ENCODE data around the gene CAPZB. TPM values are rescaled to one million over a fixed set of nuclear protein-coding genes. Genes with fewer than 3 reads are reported as not detected.

CAPZB gene
- total RNA-seq, 4 donors from 2014 or later = 127 to 404 (median 136) TPM

GRCh38 chr1:19447550-19447949 lies 37.8 kb downstream of the CAPZB start:
- Histone ChIP-seq H3K36me3 (no peaks in the 10 kb centered on the region), H3K4me3 (no peak overlapping the region), H3K4me1 (peaks cover 52 to 96% (median 68%) of the 10 kb centered on the region in 4 donors), H3K9me3 (no peaks in the 10 kb centered on the region), H3K27ac (peak overlapping the region; percentile 78 to 84 (median 82)), H3K27me3 (no peaks in the 10 kb centered on the region)
- in situ Hi-C loops (cut with MboI; ENCODE audit: low pct_ligation_motif_present in 1 of 4, low pct_unique_long_range_greater_than_20kb in 1 of 4, low sequenced_read_pairs in 3 of 4) = no loop called here
- TF ChIP-seq POLR2AphosphoS5 (IDR thresholded peaks at IDR 0.05) (no peak), POLR2A (IDR thresholded peaks at IDR 0.05) (no peak), EP300 (IDR thresholded peaks at IDR 0.05; ENCODE audit: low read depth) (no peak), CTCF (IDR thresholded peaks at IDR 0.05) (no peak)
- no peak for DNase-seq
- intact Hi-C loops (cut with DNase I; ENCODE audit: low total_unique reads) = no loop called here
- 71% methylated on average over 9 of the region's 9 CpGs; no CpG with 5 or more reads in 1 of the 2 donors for WGBS, 2 donors (ENCODE audit: low coverage in 1 of 2)

GRCh38 chr1:19445417-19446342 lies 39.7 kb downstream of the CAPZB start:
- H3K9me3 ChIP-seq = no peaks in the 10 kb centered on the region
- H3K27ac ChIP-seq = peak overlapping the region; percentile 80 to 93 (median 82)
- no peaks in the 10 kb centered on the region for H3K36me3 ChIP-seq
- 54 to 57% methylated on average over 12 to 13 of the region's 13 CpGs for WGBS, 2 donors (ENCODE audit: low coverage in 1 of 2)
- H3K4me3 ChIP-seq = no peak overlapping the region
- H3K27me3 ChIP-seq = no peaks in the 10 kb centered on the region
- in situ Hi-C loops (cut with MboI; ENCODE audit: low pct_ligation_motif_present in 1 of 4, low pct_unique_long_range_greater_than_20kb in 1 of 4, low sequenced_read_pairs in 3 of 4) (no loop called here), intact Hi-C loops (cut with DNase I; ENCODE audit: low total_unique reads) (no loop called here)
- TF ChIP-seq POLR2AphosphoS5 (IDR thresholded peaks at IDR 0.05) = no peak
- peak; percentile 17 to 49 (median 20) for TF ChIP-seq CTCF (IDR thresholded peaks at IDR 0.05)
- H3K4me1 ChIP-seq = peaks cover 43 to 96% (median 56%) of the 10 kb centered on the region in 4 donors
- DNase-seq = no peak

GRCh38 chr1:19444296-19445021 lies 40.9 kb downstream of the CAPZB start:
- intact Hi-C loops (cut with DNase I; ENCODE audit: low total_unique reads) (no loop called here), in situ Hi-C loops (cut with MboI; ENCODE audit: low pct_ligation_motif_present in 1 of 4, low pct_unique_long_range_greater_than_20kb in 1 of 4, low sequenced_read_pairs in 3 of 4) (no loop called here)

More at GRCh38 chr1:19444296-19445021, 40.9 kb downstream of the CAPZB start:
- Histone ChIP-seq H3K27ac (peak overlapping the region; percentile 80 to 93 (median 82)), H3K36me3 (no peaks in the 10 kb centered on the region), H3K4me1 (peaks cover 46 to 96% (median 60%) of the 10 kb centered on the region in 4 donors), H3K27me3 (no peaks in the 10 kb centered on the region), H3K4me3 (no peak overlapping the region), H3K9me3 (no peaks in the 10 kb centered on the region)
- DNase-seq = no peak
- TF ChIP-seq POLR2AphosphoS5 (IDR thresholded peaks at IDR 0.05) = no peak
- TF ChIP-seq EP300 (IDR thresholded peaks at IDR 0.05; ENCODE audit: low read depth) = no peak
- TF ChIP-seq POLR2A (IDR thresholded peaks at IDR 0.05) = no peak
- no peak for TF ChIP-seq CTCF (IDR thresholded peaks at IDR 0.05)
- 51 to 76% methylated on average over 4 to 10 of the region's 10 CpGs for WGBS, 2 donors (ENCODE audit: low coverage in 1 of 2)

Measured in transverse colon (tissue), 4 donors.